Testis (tissue), 3 donors: ENCODE results near the gene KLHL26. TPM values are rescaled to one million over a fixed set of nuclear protein-coding genes. Genes with fewer than 3 reads are reported as not detected.

Source experiments
- DNase-seq: peaks from one replicate; pipeline ENCODE4 v3.0.0-alpha.2; 2019
- H3K27ac ChIP-seq, 2 donors: fragments of 200-600 bp; sonication (generic); one replicate each; pipeline ENCODE4 v1.5.1; 2019
- H3K27me3 ChIP-seq: fragments of 200-600 bp; sonication (generic); one replicate; pipeline ENCODE4 v1.5.1; 2019
- H3K36me3 ChIP-seq: fragments of 200-600 bp; sonication (generic); one replicate; pipeline ENCODE4 v1.5.1; 2017; ENCODE audit warnings: low read depth; ENCODE audit errors: missing control alignments
- H3K4me1 ChIP-seq: fragments of 200-600 bp; sonication (generic); one replicate; pipeline ENCODE4 v1.5.1; 2019
- H3K4me3 ChIP-seq, 2 donors: fragments of 200-600 bp; sonication (generic); one replicate each; pipeline ENCODE4 v1.5.1; 2017 to 2019
- H3K9me3 ChIP-seq: fragments of 200-600 bp; sonication (generic); one replicate; pipeline ENCODE4 v1.5.1; 2017
- POLR2A ChIP-seq: fragments of 450-650 bp; IDR thresholded peaks from one replicate; pipeline ENCODE4 v1.6.1; 2017; ENCODE audit warnings: antibody characterized with exemption, mild to moderate bottlenecking, moderate library complexity
- WGBS, 2 donors: methylation state at CpG; one replicate each; pipeline ENCODE4 v1.1.5; 2018; 5-methylcytosine and 5-hydroxymethylcytosine counted together
- intact Hi-C: fragments of 100-400 bp; cut with DNase I; formaldehyde crosslinking; loops from one replicate; pipeline ENCODE4 v1.15.1; 2023; ENCODE audit warnings: low total_unique reads
- polyA plus RNA-seq: library from polyadenylated mRNA; stranded (reverse); fragments of 350-450 nt; fragmentation: Illumina TruSeq; extraction: RNeasy Lipid Tissue Mini Kit (QIAGEN cat#74804); gene quantifications from one replicate; pipeline ENCODE4 v1.2.3, GENCODE V29; 2014; ENCODE audit warnings: low read depth, low replicate concordance; ENCODE audit not compliant: insufficient read depth
- total RNA-seq, 2 donors: library from RNA; depleted of rRNA; stranded (reverse); fragments of >200 nt; gene quantifications; one replicate each; pipeline ENCODE4 v1.2.3, GENCODE V29; 2016
- TF ChIP-seq, protein P1 (sequence below), 3 experiments: fragments of 450-650 bp in 2 of 3; fragments of 200-600 bp in 1 of 3; sonication (generic) in 1 of 3; IDR thresholded peaks; one replicate each; pipeline ENCODE4 v1.5.1; 2016 to 2019; ENCODE audit warnings: antibody characterized with exemption in 3 of 3, mild to moderate bottlenecking in 2 of 3, moderate library complexity in 1 of 3

Gene KLHL26
- total and polyA plus RNA-seq, 3 donors from 2014 or later = 10.6 to 32.3 (median 16.5) TPM

DNA sequence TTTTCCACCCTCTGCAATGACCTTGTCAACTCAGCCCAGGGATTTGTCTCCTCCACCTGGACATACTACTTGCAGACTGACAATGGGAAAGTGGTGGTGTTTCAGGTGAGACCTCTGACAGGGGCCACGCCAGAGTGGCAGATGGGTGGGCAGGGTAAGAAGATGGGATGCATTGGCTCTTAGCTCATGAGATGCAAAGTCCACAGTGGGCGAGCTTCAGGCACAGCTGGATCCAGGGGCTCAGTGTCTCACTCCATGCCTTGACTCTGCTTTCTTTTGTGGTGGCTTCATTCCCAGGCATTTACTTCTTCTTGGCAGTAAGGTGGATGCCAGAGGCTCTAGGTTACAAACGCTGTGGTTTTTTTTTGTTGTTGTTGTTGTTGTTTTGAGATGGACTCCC, 20.8 kb upstream of the KLHL26 start:
- WGBS, 2 donors = 86 to 98% methylated on average over 3 of the region's 3 CpGs
- Histone ChIP-seq H3K27me3 (no peaks in the 10 kb centered on the region), H3K4me1 (peaks cover 7% of the 10 kb centered on the region), H3K27ac (no peak overlapping the region), H3K9me3 (no peaks in the 10 kb centered on the region), H3K36me3 (no peaks in the 10 kb centered on the region), H3K4me3 (no peak overlapping the region)
- no peak for DNase-seq
- TF ChIP-seq, protein P1, sequence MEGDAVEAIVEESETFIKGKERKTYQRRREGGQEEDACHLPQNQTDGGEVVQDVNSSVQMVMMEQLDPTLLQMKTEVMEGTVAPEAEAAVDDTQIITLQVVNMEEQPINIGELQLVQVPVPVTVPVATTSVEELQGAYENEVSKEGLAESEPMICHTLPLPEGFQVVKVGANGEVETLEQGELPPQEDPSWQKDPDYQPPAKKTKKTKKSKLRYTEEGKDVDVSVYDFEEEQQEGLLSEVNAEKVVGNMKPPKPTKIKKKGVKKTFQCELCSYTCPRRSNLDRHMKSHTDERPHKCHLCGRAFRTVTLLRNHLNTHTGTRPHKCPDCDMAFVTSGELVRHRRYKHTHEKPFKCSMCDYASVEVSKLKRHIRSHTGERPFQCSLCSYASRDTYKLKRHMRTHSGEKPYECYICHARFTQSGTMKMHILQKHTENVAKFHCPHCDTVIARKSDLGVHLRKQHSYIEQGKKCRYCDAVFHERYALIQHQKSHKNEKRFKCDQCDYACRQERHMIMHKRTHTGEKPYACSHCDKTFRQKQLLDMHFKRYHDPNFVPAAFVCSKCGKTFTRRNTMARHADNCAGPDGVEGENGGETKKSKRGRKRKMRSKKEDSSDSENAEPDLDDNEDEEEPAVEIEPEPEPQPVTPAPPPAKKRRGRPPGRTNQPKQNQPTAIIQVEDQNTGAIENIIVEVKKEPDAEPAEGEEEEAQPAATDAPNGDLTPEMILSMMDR (IDR thresholded peaks at IDR 0.05) = no peak
- TF ChIP-seq POLR2A = no peak
- intact Hi-C loops = no loop called here

DNA sequence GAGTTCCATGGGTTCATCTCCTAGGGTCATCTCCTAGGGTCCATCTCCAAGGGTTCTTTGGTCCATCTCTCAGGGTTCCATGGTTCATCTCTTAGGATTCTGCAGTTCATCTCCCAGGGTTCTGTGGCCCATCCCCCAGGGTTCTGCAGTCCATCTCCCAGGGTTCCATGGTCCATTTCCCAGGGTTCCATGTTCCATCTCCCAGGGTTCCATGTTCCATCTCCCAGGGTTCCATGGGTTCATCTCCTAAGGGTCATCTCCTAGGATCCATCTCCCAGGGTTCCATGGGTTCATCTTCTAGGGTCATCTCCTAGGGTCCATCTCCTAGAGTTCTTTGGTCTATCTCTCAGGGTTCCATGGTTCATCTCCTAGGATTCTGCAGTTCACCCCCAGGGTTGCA, 19.3 kb upstream of the KLHL26 start:
- no peak overlapping the region for H3K4me3 ChIP-seq
- no peak overlapping the region for H3K27ac ChIP-seq
- H3K36me3 ChIP-seq = no peaks in the 10 kb centered on the region
- no peaks in the 10 kb centered on the region for H3K27me3 ChIP-seq
- no peak for DNase-seq
- H3K9me3 ChIP-seq = no peaks in the 10 kb centered on the region
- intact Hi-C loops = no loop called here
- H3K4me1 ChIP-seq = no peaks in the 10 kb centered on the region
- TF ChIP-seq POLR2A = no peak
- TF ChIP-seq, protein P1 (IDR thresholded peaks at IDR 0.05) = no peak

DNA sequence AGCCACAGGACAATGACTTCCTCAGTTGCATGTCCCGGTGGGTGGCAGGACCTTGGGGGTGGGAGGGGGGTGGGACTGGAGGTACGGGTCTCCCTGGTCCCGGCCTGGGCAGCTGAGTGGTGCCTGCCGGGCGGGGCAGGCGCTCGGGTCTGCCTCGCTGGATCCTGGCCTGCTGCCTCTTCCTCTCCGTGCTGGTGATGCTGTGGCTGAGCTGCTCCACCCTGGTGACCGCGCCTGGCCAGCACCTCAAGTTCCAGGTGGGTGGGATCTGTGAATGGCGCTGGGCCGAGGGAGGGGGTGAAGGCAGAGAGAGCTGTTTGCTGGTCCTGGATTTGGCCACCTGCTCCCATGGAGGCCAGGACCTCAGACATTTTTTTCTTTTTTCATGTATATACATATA, 18.6 kb upstream of the KLHL26 start:
- H3K27ac ChIP-seq = no peak overlapping the region
- H3K36me3 ChIP-seq = no peaks in the 10 kb centered on the region
- no peaks in the 10 kb centered on the region for H3K27me3 ChIP-seq
- H3K9me3 ChIP-seq = no peaks in the 10 kb centered on the region
- WGBS, 2 donors = 97 to 99% methylated on average over 13 of the region's 13 CpGs
- intact Hi-C loops = no loop called here
- DNase-seq = no peak
- no peaks in the 10 kb centered on the region for H3K4me1 ChIP-seq
- no peak overlapping the region for H3K4me3 ChIP-seq
- TF ChIP-seq, protein P1 (IDR thresholded peaks at IDR 0.05) = no peak
- no peak for TF ChIP-seq POLR2A

DNA sequence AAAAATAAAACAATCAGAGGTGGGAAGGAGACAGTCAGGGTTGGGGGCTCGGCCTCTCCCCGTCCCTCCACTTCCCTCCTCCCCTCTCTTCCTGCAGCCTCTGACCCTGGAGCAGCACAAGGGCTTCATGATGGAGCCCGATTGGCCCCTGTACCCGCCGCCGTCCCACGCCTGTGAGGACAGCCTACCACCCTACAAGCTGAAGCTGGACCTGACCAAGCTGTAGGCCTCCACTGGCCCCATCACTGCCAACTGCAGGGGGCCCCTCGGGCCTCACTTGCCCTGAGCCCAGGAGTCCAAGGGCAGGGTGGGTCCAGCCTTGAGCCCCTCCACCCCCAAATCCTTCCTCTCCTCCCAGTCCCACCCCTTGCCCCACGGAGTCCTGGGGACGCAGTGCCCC, 16.5 kb upstream of the KLHL26 start:
- TF ChIP-seq POLR2A = no peak
- TF ChIP-seq, protein P1 (IDR thresholded peaks at IDR 0.05) = no peak
- H3K4me3 ChIP-seq = no peak overlapping the region
- H3K36me3 ChIP-seq = no peaks in the 10 kb centered on the region
- no peaks in the 10 kb centered on the region for H3K9me3 ChIP-seq
- no peaks in the 10 kb centered on the region for H3K4me1 ChIP-seq
- H3K27me3 ChIP-seq = no peaks in the 10 kb centered on the region
- no peak for DNase-seq
- H3K27ac ChIP-seq = no peak overlapping the region
- 87 to 88% methylated on average over 10 of the region's 10 CpGs for WGBS, 2 donors
- intact Hi-C loops = no loop called here

DNA sequence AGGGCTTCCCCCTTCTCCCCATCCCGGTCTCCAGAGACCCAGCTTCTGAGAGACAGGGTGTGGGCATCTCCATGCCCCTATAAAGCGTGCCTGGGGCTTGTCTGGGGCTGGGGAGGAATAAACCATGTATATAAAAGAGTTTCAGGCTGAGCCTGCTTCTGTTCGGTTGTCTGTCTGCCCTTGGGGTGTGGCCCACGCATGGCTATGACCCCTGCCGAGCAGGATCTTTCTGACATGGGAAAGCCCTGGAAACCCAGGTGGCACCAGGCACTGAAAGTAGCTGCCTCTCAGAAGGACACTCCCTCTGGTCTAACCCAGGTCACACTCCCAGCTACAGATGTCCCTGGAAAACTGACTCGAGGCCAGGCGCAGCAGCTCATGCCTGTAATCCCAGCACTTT, 15.9 kb upstream of the KLHL26 start:
- Histone ChIP-seq H3K4me3 (no peak overlapping the region), H3K4me1 (no peaks in the 10 kb centered on the region), H3K36me3 (no peaks in the 10 kb centered on the region), H3K9me3 (no peaks in the 10 kb centered on the region), H3K27ac (no peak overlapping the region), H3K27me3 (no peaks in the 10 kb centered on the region)
- no peak for DNase-seq
- TF ChIP-seq, protein P1 (IDR thresholded peaks at IDR 0.05) = no peak
- no peak for TF ChIP-seq POLR2A
- intact Hi-C loops = no loop called here
- WGBS, 2 donors = 85 to 95% methylated on average over 6 to 7 of the region's 7 CpGs
